SJSA1 (cell line): Measurements from ENCODE around the gene NCAM1. TPM values are rescaled to one million over a fixed set of nuclear protein-coding genes. Genes with fewer than 3 reads are reported as not detected.

Source experiments
- DNase-seq, 2 experiments: peaks; one replicate each; pipeline ENCODE4 v3.0.0-alpha.2; 2015 to 2020; ENCODE audit warnings: low spot score in 2 of 2, low read depth in 1 of 2
- H3K27ac ChIP-seq: fragments of 250-450 bp; sonication (Bioruptor Pico); 2 replicates; pipeline ENCODE4 v1.5.1; 2020; ENCODE audit warnings: mild to moderate bottlenecking, moderate library complexity
- H3K27me3 ChIP-seq: fragments of 250-450 bp; sonication (Bioruptor Pico); replicated peaks from 2 replicates; pipeline ENCODE4 v1.5.1; 2020; ENCODE audit warnings: mild to moderate bottlenecking, moderate library complexity
- H3K36me3 ChIP-seq: fragments of 250-450 bp; sonication (Bioruptor Pico); 2 replicates; pipeline ENCODE4 v1.5.1; 2020; ENCODE audit warnings: mild to moderate bottlenecking
- H3K4me1 ChIP-seq: fragments of 250-450 bp; sonication (Bioruptor Pico); replicated peaks from 2 replicates; pipeline ENCODE4 v1.6.1; 2021; ENCODE audit warnings: mild to moderate bottlenecking
- H3K4me3 ChIP-seq: fragments of 250-450 bp; sonication (Bioruptor Pico); 2 replicates; pipeline ENCODE4 v1.5.1; 2020; ENCODE audit warnings: mild to moderate bottlenecking
- H3K9me3 ChIP-seq: fragments of 250-450 bp; sonication (Bioruptor Pico); replicated peaks from 2 replicates; pipeline ENCODE4 v1.5.1; 2020; ENCODE audit warnings: mild to moderate bottlenecking
- total RNA-seq: library from RNA; depleted of rRNA; stranded (reverse); fragments of >200 nt; shearing (Covaris generic); gene quantifications from 2 replicates; pipeline ENCODE4 v1.2.3, GENCODE V29; 2014

The NCAM1 gene
- total RNA-seq, 1 experiment from 2014 or later = 23.7 TPM

DNA sequence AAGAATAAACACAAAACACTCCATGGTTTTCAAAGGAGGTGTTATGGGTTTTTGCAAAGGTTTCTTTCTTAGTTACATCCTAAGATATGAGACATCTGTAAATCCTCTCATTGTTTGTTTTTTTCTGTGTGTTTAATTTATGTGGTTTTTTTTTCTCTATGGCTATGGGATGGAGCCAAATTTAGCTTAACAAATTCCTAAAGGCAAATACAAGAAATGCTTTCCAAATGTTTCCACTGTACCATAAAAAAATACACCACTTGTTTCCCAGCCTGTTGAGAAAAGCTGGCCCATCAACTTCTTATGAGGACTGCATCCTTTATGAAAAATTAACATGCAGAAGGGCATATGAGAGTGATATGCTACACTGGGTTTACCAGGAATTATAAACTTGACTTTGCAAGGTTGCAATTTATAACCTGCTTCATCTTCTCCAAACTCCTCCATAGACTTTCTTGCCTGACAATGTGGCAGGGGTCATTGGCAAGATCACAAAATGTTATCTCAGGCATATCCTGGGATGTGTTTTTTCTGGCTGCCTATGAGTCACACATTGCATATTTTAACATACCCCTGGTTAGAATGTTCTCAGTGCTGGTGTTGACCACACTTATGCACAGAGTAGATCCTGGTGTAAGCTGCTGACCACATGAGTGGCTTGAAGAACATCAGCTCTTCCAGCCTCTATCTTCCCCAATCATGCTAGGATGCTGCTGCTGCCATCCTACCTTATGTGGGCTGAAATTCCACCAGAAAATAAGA lies 215.6 kb downstream of the NCAM1 start:
- Histone ChIP-seq H3K9me3 (no peaks in the 10 kb centered on the region), H3K27me3 (no peaks in the 10 kb centered on the region), H3K4me3 (no peak overlapping the region), H3K27ac (peak overlapping the region; percentile 82), H3K4me1 (peaks cover 31% of the 10 kb centered on the region), H3K36me3 (no peaks in the 10 kb centered on the region)
- peak; percentile 55 to 83 for DNase-seq

DNA sequence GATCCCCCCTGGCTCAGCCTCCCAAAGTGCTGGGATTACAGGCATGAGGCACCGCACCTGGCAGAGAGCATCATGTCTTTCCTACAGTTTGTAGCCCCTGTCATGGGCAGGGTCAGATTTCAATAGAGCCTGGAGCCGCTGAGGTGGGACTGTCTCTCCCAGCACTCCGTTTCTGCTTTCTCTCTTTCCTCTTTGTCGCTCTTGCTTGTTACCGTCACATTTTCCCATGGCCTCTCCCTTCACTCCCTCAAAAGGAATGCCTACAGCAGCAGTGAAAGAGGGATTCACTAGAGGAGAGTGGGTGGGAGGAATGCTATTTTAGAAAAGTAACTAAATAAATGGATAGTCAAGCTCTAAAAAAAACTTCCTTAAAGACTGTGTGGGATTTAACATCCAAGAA lies 216.5 kb downstream of the NCAM1 start:
- Histone ChIP-seq H3K4me1 (peaks cover 31% of the 10 kb centered on the region), H3K4me3 (no peak overlapping the region), H3K9me3 (no peaks in the 10 kb centered on the region), H3K27ac (0 out of 2 replicates have a peak overlapping the region, but pooled peaks have one; percentile 11), H3K27me3 (no peaks in the 10 kb centered on the region), H3K36me3 (no peaks in the 10 kb centered on the region)
- DNase-seq = no peak

DNA sequence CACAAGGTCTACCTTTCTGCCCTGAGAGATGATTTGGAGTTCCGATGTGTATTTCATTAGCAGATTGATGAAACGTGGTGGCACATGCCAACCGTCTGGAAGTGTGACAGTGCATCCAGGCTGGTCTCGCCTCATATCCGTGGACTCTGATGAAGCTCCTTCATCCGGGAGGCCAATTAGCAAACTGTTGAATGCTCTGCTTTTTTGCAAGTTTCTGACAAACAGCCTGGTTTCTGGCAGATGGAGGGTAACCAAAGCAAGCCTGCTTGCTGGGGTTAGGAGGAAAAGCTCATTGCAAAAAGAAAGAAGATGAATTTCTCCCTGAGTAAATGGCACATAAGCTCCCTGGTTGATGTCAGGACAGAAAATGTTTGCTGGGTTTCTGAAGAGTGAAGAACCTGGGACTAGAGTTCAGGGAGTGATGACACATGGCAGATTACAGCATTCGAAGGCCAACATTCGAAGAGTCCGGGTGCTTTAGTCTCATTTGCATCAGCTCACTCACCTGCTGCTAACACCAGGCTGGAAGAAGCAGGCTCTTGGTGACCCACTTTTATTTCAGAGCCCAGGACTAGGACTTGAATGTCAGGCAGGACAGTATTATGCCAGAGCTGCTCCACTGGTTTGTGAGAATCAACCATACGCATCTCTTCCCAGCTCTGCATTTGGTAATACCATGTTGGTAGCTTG lies 217.3 kb downstream of the NCAM1 start:
- Histone ChIP-seq H3K36me3 (no peaks in the 10 kb centered on the region), H3K27ac (no peak overlapping the region), H3K4me3 (no peak overlapping the region), H3K4me1 (peaks cover 31% of the 10 kb centered on the region), H3K27me3 (no peaks in the 10 kb centered on the region), H3K9me3 (no peaks in the 10 kb centered on the region)
- DNase-seq = no peak

DNA sequence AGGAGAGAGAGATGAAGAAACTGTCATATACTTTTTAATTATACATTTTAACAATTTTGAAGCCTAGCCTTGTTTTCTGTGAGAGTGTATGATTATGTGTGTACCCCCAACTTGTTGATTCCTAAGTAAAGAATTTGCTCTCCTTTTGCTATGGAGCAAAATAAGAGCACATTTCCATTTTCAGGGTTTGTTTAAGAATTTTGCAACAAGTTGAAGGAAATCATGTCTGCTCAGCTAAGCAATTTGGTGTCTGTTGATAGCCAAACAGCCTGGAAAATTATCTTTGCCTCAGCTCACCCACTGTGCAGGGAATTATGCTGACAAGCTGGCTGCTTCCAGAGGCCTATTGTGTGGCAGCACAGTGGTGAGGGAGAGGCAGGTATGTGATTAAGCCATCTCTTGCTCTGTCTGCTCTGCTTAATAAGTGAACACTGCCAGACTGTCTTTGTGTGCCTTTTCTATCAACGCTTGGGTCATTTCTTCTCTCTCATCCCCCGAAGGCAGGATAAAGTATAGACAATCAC lies 218.0 kb downstream of the NCAM1 start:
- Histone ChIP-seq H3K9me3 (no peaks in the 10 kb centered on the region), H3K4me1 (peaks cover 31% of the 10 kb centered on the region), H3K4me3 (no peak overlapping the region), H3K36me3 (no peaks in the 10 kb centered on the region), H3K27ac (no peak overlapping the region), H3K27me3 (no peaks in the 10 kb centered on the region)
- no peak for DNase-seq

GRCh38 chr11:113181094-113181493 lies 219.9 kb downstream of the NCAM1 start:
- Histone ChIP-seq H3K27me3 (no peaks in the 10 kb centered on the region), H3K4me3 (no peak overlapping the region), H3K4me1 (peaks cover 15% of the 10 kb centered on the region), H3K27ac (no peak overlapping the region), H3K9me3 (no peaks in the 10 kb centered on the region), H3K36me3 (no peaks in the 10 kb centered on the region)
- no peak for DNase-seq

DNA sequence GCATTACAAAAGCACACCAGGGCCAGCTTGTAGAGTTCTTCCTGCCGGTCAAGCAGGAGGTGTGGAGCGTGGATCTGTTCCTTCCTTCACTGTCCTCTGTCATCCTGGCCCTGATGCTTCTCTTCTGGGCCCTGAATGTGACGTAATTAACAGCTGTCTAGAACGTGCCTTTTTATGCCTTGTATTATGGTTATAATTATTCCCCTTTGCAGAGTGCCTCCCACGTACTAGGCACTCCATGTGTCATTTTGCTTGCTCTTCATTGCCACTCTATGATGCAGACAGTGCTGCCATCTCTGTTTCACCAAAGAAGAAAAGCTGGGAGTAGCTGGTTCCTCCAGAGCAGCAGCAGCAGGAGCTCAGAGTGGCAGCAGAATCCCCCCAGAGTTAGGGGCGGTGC lies 221.1 kb downstream of the NCAM1 start:
- Histone ChIP-seq H3K36me3 (no peaks in the 10 kb centered on the region), H3K4me3 (no peak overlapping the region), H3K27me3 (no peaks in the 10 kb centered on the region), H3K4me1 (peaks cover 6% of the 10 kb centered on the region), H3K27ac (no peak overlapping the region), H3K9me3 (no peaks in the 10 kb centered on the region)
- no peak for DNase-seq

DNA sequence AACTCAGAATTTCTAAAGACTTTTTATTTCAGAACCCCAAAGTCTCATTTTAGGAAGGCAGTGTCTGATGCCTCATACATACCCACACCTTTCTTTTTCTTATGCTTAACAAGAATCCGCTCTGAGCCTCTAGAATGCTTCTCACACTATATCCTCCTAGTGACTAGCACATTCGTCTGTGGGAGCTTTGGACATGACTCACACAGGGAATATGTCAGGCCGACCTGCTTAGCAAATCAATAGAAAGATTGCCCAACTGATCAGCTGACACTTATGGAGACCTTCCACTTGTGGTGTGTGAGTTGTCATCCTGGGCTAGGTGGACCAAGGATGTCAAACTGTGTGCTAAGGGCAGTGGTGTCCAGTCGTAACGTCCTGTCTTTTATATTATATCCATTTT lies 223.3 kb downstream of the NCAM1 start:
- Histone ChIP-seq H3K4me1 (peaks cover 4% of the 10 kb centered on the region), H3K27me3 (no peaks in the 10 kb centered on the region), H3K36me3 (no peaks in the 10 kb centered on the region), H3K9me3 (no peaks in the 10 kb centered on the region), H3K4me3 (no peak overlapping the region), H3K27ac (no peak overlapping the region)
- DNase-seq = no peak

- no peaks in the 10 kb centered on the region for H3K9me3 ChIP-seq
- H3K27me3 ChIP-seq = no peaks in the 10 kb centered on the region
- H3K27ac ChIP-seq = no peak overlapping the region
- peak in 1 of 2 experiments; percentile 1 for DNase-seq
- H3K36me3 ChIP-seq = no peaks in the 10 kb centered on the region
- H3K4me3 ChIP-seq = no peak overlapping the region
- H3K4me1 ChIP-seq = peaks cover 14% of the 10 kb centered on the region
Observed at GRCh38 chr11:113188371-113188834, 227.2 kb downstream of the NCAM1 start.

GRCh38 chr11:113189909-113190667 lies 228.9 kb downstream of the NCAM1 start:
- H3K36me3 ChIP-seq = no peaks in the 10 kb centered on the region
- peak; percentile 38 to 70 for DNase-seq
- H3K27ac ChIP-seq = peak overlapping the region; percentile 58
- no peaks in the 10 kb centered on the region for H3K9me3 ChIP-seq
- no peaks in the 10 kb centered on the region for H3K27me3 ChIP-seq
- no peak overlapping the region for H3K4me3 ChIP-seq
- peaks cover 14% of the 10 kb centered on the region for H3K4me1 ChIP-seq

GRCh38 chr11:113192121-113192925 lies 231.1 kb downstream of the NCAM1 start:
- no peak for DNase-seq
- H3K27me3 ChIP-seq = no peaks in the 10 kb centered on the region
- H3K9me3 ChIP-seq = no peaks in the 10 kb centered on the region
- H3K36me3 ChIP-seq = no peaks in the 10 kb centered on the region
- H3K4me3 ChIP-seq = no peak overlapping the region
- H3K27ac ChIP-seq = no peak overlapping the region
- peaks cover 14% of the 10 kb centered on the region for H3K4me1 ChIP-seq

DNA sequence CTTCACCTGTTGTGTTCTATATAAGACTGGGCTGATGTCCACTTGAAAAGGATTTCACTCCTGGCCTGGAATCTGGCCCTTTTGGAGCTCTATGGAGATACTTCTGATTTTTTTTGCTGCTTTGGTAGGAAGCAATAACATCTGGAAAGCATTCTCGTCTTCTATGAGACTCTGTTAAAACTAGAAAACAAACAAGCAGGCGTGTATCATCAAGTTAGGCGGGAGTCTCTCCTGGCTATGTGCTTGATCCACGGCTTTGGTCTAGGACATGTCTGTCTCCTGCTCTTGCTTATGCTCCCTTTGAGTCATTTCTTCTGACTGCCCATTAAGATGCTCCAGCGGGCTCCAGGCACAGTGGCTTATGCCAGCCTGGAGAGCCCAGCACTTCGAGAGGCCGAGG lies 231.8 kb downstream of the NCAM1 start:
- Histone ChIP-seq H3K27me3 (no peaks in the 10 kb centered on the region), H3K4me1 (peaks cover 14% of the 10 kb centered on the region), H3K36me3 (no peaks in the 10 kb centered on the region), H3K9me3 (no peaks in the 10 kb centered on the region), H3K27ac (no peak overlapping the region), H3K4me3 (no peak overlapping the region)
- no peak for DNase-seq

GRCh38 chr11:113193946-113194345 lies 232.7 kb downstream of the NCAM1 start:
- H3K27ac ChIP-seq = no peak overlapping the region
- H3K27me3 ChIP-seq = no peaks in the 10 kb centered on the region
- no peak for DNase-seq
- no peaks in the 10 kb centered on the region for H3K9me3 ChIP-seq
- H3K4me3 ChIP-seq = no peak overlapping the region
- peaks cover 11% of the 10 kb centered on the region for H3K4me1 ChIP-seq
- no peaks in the 10 kb centered on the region for H3K36me3 ChIP-seq

DNA sequence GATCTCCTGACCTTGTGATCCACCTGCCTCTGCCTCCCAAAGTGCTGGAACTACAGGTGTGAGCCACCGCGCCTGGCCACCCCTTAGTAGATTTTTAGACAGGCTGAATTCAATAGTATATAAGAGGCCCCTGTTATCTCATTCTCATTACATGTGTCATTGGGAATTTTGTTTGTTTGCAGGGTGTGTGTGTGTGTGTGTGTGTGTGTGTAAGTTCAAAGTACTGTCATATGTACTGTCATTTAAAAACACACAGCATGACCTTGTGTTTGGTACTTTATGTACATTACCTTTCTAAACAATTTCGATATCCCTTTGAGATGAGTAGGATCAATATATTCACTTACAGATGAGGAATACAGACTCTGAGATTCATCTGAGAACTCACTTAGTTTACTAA lies 234.5 kb downstream of the NCAM1 start:
- Histone ChIP-seq H3K4me3 (no peak overlapping the region), H3K27me3 (no peaks in the 10 kb centered on the region), H3K36me3 (no peaks in the 10 kb centered on the region), H3K4me1 (no peaks in the 10 kb centered on the region; the same call in 1 of the 2 replicates), H3K9me3 (no peaks in the 10 kb centered on the region), H3K27ac (no peak overlapping the region)
- DNase-seq = no peak
